ENCODE results near the gene WDR82. TPM values are rescaled to one million over a fixed set of nuclear protein-coding genes. Genes with fewer than 3 reads are reported as not detected.

WDR82 gene
- total and polyA plus RNA-seq, 10 of the 15 experiments (the other 5 are each of a cell fraction or from before 2014, with no cell fraction given): 10.1 to 82.4 (median 48.7) TPM

- ATAC-seq: peak; percentile 38
- Histone ChIP-seq H2AFZ (ENCODE audit: control insufficient read depth, low read depth, low read length) (no peak overlapping the region; the same call in 1 of the 2 replicates), H3K79me2 (ENCODE audit: control insufficient read depth, insufficient read depth, low read length) (peaks cover 3% of the 10 kb centered on the region), H3K27me3 (replicated peaks in 1 of 2; ENCODE audit: control insufficient read depth in 2 of 2, insufficient read depth in 2 of 2, low read length in 1 of 2) (no peaks in the 10 kb centered on the region), H3K4me3 (peak overlapping the region; percentile 60; the same call in 1 of the 2 replicates), H3K9me3 (replicated peaks; ENCODE audit: control insufficient read depth, insufficient read depth, low read length) (no peaks in the 10 kb centered on the region), H3K27ac (ENCODE audit: control insufficient read depth, insufficient read depth) (peak overlapping the region; percentile 76), H3K36me3 (ENCODE audit: control insufficient read depth in 2 of 2, insufficient read depth in 2 of 2, low read length in 1 of 2) (peaks cover 11 to 25% of the 10 kb centered on the region in 2 experiments; a peak in 3 of 4 replicates), H3K9ac (ENCODE audit: control insufficient read depth, insufficient read depth, low read length) (peak overlapping the region; percentile 51), H4K20me1 (ENCODE audit: control insufficient read depth, insufficient read depth) (no peaks in the 10 kb centered on the region), H3K4me2 (ENCODE audit: control insufficient read depth, insufficient read depth) (peak overlapping the region; percentile 91), H3K4me1 (ENCODE audit: control insufficient read depth, insufficient read depth, low read length) (peaks cover 22% of the 10 kb centered on the region)
- ChIA-PET SMC1A (ENCODE audit: uncharacterized antibody, unreplicated experiment) (interaction anchor here (1.0 to 10.5 kb wide), 14 partner anchors 11 to 111 kb away, joined by 4 to 112 read pairs (median 6); partner anchors contain the start of genes TWF2 and WDR82), RAD21 (ENCODE audit: unreplicated experiment) (interaction anchor here (1.1 to 4.1 kb wide), 13 partner anchors 9 to 222 kb away, joined by 3 to 32 read pairs (median 10); partner anchors contain the start of genes POC1A, TWF2 and WDR82), POLR2A (interaction anchor here (0.8 to 4.3 kb wide), 12 partner anchors 8 to 284 kb away, joined by 3 to 43 read pairs (median 6); partner anchors contain the start of genes GLYCTK, PARP3, PPM1M and RRP9), CTCF (interaction anchor here (0.9 to 8.5 kb wide), 17 partner anchors 10 to 224 kb away, joined by 3 to 129 read pairs (median 6); partner anchors contain the start of genes TWF2 and WDR82)
- intact Hi-C loops (cut with micrococcal nuclease; ENCODE audit: unreplicated experiment) (no loop called here), in situ Hi-C loops (cut with MboI) (no loop called here)
- FAIRE-seq: peak; percentile 41
- WGBS (ENCODE audit: insufficient coverage, insufficient replicate concordance, low lambda C conversion rate, missing lambda C conversion rate): 4% methylated on average over 5 of the region's 5 CpGs
- no peak for TF ChIP-seq RFX5 (IDR thresholded peaks at IDR 0.05; ENCODE audit: low read depth, low read length)
- no peak for TF ChIP-seq SPI1 (IDR thresholded peaks at IDR 0.05; ENCODE audit: borderline replicate concordance, insufficient read depth, low read depth, low read length)
- TF ChIP-seq FOS (IDR thresholded peaks at IDR 0.05; ENCODE audit: borderline replicate concordance, extremely low read depth, insufficient read length): no peak
- TF ChIP-seq NR2C1 (IDR thresholded peaks at IDR 0.05): no peak
- TF ChIP-seq YBX1 (IDR thresholded peaks at IDR 0.05): no peak
- TF ChIP-seq BCL3 (IDR thresholded peaks at IDR 0.05; ENCODE audit: borderline replicate concordance, insufficient read depth, low read depth, low read length, poor library complexity, severe bottlenecking): no peak
- TF ChIP-seq POLR2A (IDR thresholded peaks at IDR 0.05; ENCODE audit: low read depth, low read length): 0 out of 2 replicates have a peak, but pooled peaks have one; percentile 3
- no peak for TF ChIP-seq ZZZ3 (IDR thresholded peaks at IDR 0.05; ENCODE audit: control insufficient read depth, insufficient read length, low read depth)
- TF ChIP-seq PAX5 (IDR thresholded peaks at IDR 0.05; ENCODE audit: borderline replicate concordance, low read depth, low read length): no peak
- TF ChIP-seq TAF1 (IDR thresholded peaks at IDR 0.05; ENCODE audit: borderline replicate concordance, low read depth, low read length): 0 out of 2 replicates have a peak, but pooled peaks have one; percentile 1
- TF ChIP-seq MTA3 (IDR thresholded peaks at IDR 0.05; ENCODE audit: borderline replicate concordance, low read length): no peak
- DNase-seq (ENCODE audit: low read depth, low spot score): no peak
- no TSS peak for BruUV-seq (replicated peaks)
Measured at GRCh38 chr3:52226229-52226817, 52.1 kb downstream of the WDR82 start.
